G401 (cell line): ENCODE data around the gene MINDY1. TPM values are rescaled to one million over a fixed set of nuclear protein-coding genes. Genes with fewer than 3 reads are reported as not detected.

Experiments used
- DNase-seq: peaks from one replicate; pipeline ENCODE4 v3.0.0-alpha.2; 2015; ENCODE audit warnings: low spot score
- in situ Hi-C: cut with HindIII; loops from 2 replicates; pipeline ENCODE4 v1.10.0; 2016; ENCODE audit warnings: low sequenced_read_pairs, mixed read lengths
- total RNA-seq: library from RNA; depleted of rRNA; stranded (reverse); fragments of >200 nt; shearing (Covaris generic); gene quantifications from 2 replicates; pipeline ENCODE4 v1.2.3, GENCODE V29; 2014

The MINDY1 gene
- total RNA-seq, 1 experiment from 2014 or later = 12.7 TPM

- in situ Hi-C loops = no loop called here
- DNase-seq = peak; percentile 63
Observed at GRCh38 chr1:150995896-150996295, 10.8 kb downstream of the MINDY1 start.

GRCh38 chr1:150995460-150995859, 11.2 kb downstream of the MINDY1 start:
- no peak for DNase-seq
- in situ Hi-C loops = no loop called here

- in situ Hi-C loops = no loop called here
- no peak for DNase-seq
Observed at GRCh38 chr1:150994248-150994647, 12.5 kb downstream of the MINDY1 start.

GRCh38 chr1:150992626-150993025, 14.1 kb downstream of the MINDY1 start:
- in situ Hi-C loops = no loop called here
- no peak for DNase-seq

GRCh38 chr1:150987924-150988323, 18.8 kb downstream of the MINDY1 start:
- DNase-seq = no peak
- in situ Hi-C loops = no loop called here

GRCh38 chr1:150985179-150985825, 21.4 kb downstream of the MINDY1 start:
- no peak for DNase-seq
- in situ Hi-C loops = no loop called here

- in situ Hi-C loops = no loop called here
- no peak for DNase-seq
Observed at GRCh38 chr1:150981805-150982712, 24.6 kb downstream of the MINDY1 start, which contains the start of gene ANXA9. Gene ANXA9, plus strand, starts transcription at chr1:150982292. Its CDS starts 814 bp downstream, at chr1:150983106.

- no peak for DNase-seq
- in situ Hi-C loops = no loop called here
Observed at GRCh38 chr1:150981177-150981804, 25.4 kb downstream of the MINDY1 start.

GRCh38 chr1:150979092-150980056, 27.3 kb downstream of the MINDY1 start:
- in situ Hi-C loops = no loop called here
- peak; percentile 92 for DNase-seq

- in situ Hi-C loops = no loop called here
- DNase-seq = no peak
Observed at GRCh38 chr1:150976879-150977694, 29.6 kb downstream of the MINDY1 start.

- in situ Hi-C loops = no loop called here
- no peak for DNase-seq
Observed at GRCh38 chr1:150976401-150976821, 30.3 kb downstream of the MINDY1 start.

GRCh38 chr1:150974580-150975478, 31.9 kb downstream of the MINDY1 start, which contains the start of gene CERS2:
Gene CERS2, minus strand, starts transcription at chr1:150974835. Its CDS starts 5,745 bp downstream, at chr1:150969090.
- DNase-seq = peak; percentile 57
- in situ Hi-C loops = no loop called here

GRCh38 chr1:150973836-150974579, 32.7 kb downstream of the MINDY1 start:
- in situ Hi-C loops = no loop called here
- DNase-seq = peak; percentile 55

- in situ Hi-C loops = no loop called here
- no peak for DNase-seq
Observed at GRCh38 chr1:150973258-150973835, 33.4 kb downstream of the MINDY1 start.

- DNase-seq = peak; percentile 55
- in situ Hi-C loops = no loop called here
Observed at GRCh38 chr1:150972417-150972940, 34.2 kb downstream of the MINDY1 start.
